ENCODE measurements around the gene COLEC12.

DNA sequence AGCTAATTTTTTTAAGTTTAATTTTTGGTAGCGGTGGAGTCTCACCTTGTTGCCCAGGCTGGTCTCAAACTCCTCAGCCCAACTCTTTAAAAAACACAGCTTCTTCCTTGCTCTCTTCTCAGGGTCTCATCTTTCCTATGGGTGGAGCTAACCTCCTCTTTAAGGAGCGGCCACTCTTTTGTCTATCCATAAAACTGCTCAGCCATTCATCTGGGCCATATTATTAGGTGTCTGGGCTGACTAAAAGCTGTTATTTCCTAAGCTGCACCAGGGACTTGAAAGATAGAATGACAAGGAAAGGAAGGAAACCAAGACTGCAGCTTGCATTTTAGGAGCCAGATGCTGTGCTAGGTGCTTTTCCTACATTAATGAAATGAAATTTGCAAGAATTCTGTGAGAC is 196.9 kb downstream of the COLEC12 start:
- TF ChIP-seq, protein P1, sequence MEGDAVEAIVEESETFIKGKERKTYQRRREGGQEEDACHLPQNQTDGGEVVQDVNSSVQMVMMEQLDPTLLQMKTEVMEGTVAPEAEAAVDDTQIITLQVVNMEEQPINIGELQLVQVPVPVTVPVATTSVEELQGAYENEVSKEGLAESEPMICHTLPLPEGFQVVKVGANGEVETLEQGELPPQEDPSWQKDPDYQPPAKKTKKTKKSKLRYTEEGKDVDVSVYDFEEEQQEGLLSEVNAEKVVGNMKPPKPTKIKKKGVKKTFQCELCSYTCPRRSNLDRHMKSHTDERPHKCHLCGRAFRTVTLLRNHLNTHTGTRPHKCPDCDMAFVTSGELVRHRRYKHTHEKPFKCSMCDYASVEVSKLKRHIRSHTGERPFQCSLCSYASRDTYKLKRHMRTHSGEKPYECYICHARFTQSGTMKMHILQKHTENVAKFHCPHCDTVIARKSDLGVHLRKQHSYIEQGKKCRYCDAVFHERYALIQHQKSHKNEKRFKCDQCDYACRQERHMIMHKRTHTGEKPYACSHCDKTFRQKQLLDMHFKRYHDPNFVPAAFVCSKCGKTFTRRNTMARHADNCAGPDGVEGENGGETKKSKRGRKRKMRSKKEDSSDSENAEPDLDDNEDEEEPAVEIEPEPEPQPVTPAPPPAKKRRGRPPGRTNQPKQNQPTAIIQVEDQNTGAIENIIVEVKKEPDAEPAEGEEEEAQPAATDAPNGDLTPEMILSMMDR (IDR thresholded peaks at IDR 0.05) = no peak
- TF ChIP-seq EP300 (IDR thresholded peaks at IDR 0.05) = no peak
